NB4 (cell line): ENCODE data around the gene GPC1.

Experiments
- MAX ChIP-seq: IDR thresholded peaks from 2 replicates; pipeline ENCODE4 v1.6.1; 2011; ENCODE audit warnings: low read depth, low read length
- TF ChIP-seq, protein P1 (sequence below): IDR thresholded peaks from one replicate; pipeline ENCODE4 v1.5.1; 2012; ENCODE audit warnings: low read depth, low read length

DNA sequence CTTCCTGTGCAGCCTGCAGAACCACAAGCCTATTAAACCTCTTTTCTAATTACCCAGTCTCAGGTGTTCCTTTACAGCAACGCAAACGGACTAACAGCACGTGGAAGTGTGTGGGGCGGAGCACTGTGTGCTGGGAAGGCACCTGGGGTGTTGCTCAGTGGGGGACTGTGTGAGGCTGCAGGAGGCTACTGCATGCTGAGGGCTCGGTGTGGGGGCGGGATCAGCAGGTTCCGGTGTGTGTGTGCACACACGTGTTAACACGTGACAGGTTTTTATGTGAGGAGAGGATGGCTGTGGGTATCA lies 63.4 kb downstream of the GPC1 start:
- TF ChIP-seq, protein P1, sequence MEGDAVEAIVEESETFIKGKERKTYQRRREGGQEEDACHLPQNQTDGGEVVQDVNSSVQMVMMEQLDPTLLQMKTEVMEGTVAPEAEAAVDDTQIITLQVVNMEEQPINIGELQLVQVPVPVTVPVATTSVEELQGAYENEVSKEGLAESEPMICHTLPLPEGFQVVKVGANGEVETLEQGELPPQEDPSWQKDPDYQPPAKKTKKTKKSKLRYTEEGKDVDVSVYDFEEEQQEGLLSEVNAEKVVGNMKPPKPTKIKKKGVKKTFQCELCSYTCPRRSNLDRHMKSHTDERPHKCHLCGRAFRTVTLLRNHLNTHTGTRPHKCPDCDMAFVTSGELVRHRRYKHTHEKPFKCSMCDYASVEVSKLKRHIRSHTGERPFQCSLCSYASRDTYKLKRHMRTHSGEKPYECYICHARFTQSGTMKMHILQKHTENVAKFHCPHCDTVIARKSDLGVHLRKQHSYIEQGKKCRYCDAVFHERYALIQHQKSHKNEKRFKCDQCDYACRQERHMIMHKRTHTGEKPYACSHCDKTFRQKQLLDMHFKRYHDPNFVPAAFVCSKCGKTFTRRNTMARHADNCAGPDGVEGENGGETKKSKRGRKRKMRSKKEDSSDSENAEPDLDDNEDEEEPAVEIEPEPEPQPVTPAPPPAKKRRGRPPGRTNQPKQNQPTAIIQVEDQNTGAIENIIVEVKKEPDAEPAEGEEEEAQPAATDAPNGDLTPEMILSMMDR = no peak
- no peak for TF ChIP-seq MAX
